Measurements from ENCODE around the gene ADGRG1.
"Not testable (repeated sequence)": the region's sequence is repeated elsewhere in the genome, so short reads cannot be mapped to it uniquely, and the experiment has no call there.

Gene ADGRG1

GRCh38 chr16:57704905-57705852 lies 76.7 kb downstream of the ADGRG1 start:
- DNase-seq, result no peak

GRCh38 chr16:57706717-57707116 lies 78.3 kb downstream of the ADGRG1 start:
- DNase-seq, result no peak

- no peak for DNase-seq
Observed at GRCh38 chr16:57707331-57707730, 78.9 kb downstream of the ADGRG1 start.

GRCh38 chr16:57708168-57708567 lies 79.7 kb downstream of the ADGRG1 start:
- no peak for DNase-seq

GRCh38 chr16:57709663-57710062 lies 81.2 kb downstream of the ADGRG1 start:
- DNase-seq, result no peak

GRCh38 chr16:57711346-57711745 lies 82.9 kb downstream of the ADGRG1 start:
- no peak for DNase-seq

- no peak for DNase-seq
Observed at GRCh38 chr16:57711993-57712392, 83.6 kb downstream of the ADGRG1 start.

GRCh38 chr16:57712569-57712968 lies 84.1 kb downstream of the ADGRG1 start:
- not testable (repeated sequence) for DNase-seq

- no peak for DNase-seq
Observed at GRCh38 chr16:57713596-57713995, 85.2 kb downstream of the ADGRG1 start.

- DNase-seq, result no peak
Observed at GRCh38 chr16:57714047-57714446, 85.6 kb downstream of the ADGRG1 start.
